WTC11 (cell line): ENCODE measurements around the gene TJP3. TPM values are rescaled to one million over a fixed set of nuclear protein-coding genes. Genes with fewer than 3 reads are reported as not detected.

Experiments used
- ATAC-seq: fragments of 200-7000 bp; cut with Tn5 transposase; 2 replicates; pipeline ENCODE4 v1.10.0; 2021; ENCODE audit warnings: mild to moderate bottlenecking, moderate library complexity
- CTCF ChIA-PET: fragments of 300-600 bp; sonication (Branson Sonifier 250); formaldehyde crosslinking; loops from one replicate; lab custom pipeline; 2021; ENCODE audit warnings: antibody characterized with exemption; lab: Charles Lee
- POLR2A ChIA-PET: fragments of 350-600 bp; sonication (Branson Sonifier 250); formaldehyde crosslinking; loops from one replicate; lab custom pipeline; 2021; ENCODE audit warnings: antibody characterized with exemption; lab: Charles Lee
- DNase-seq: peaks from one replicate; pipeline ENCODE4 v3.0.0; 2021; ENCODE audit warnings: low spot score
- H3K27ac Mint-ChIP-seq: 2 replicates; pipeline ENCODE4 v1.8.0; 2021; ENCODE audit warnings: mixed read lengths
- H3K27me3 Mint-ChIP-seq: 2 replicates; pipeline ENCODE4 v1.8.0; 2021; ENCODE audit warnings: low read depth, mild to moderate bottlenecking, moderate library complexity, mixed read lengths
- H3K36me3 Mint-ChIP-seq: 2 replicates; pipeline ENCODE4 v1.8.0; 2021; ENCODE audit warnings: mixed read lengths
- H3K4me1 Mint-ChIP-seq: 2 replicates; pipeline ENCODE4 v1.8.0; 2022; ENCODE audit warnings: mixed read lengths
- H3K4me3 Mint-ChIP-seq: 2 replicates; pipeline ENCODE4 v1.8.0; 2021; ENCODE audit warnings: mild to moderate bottlenecking, moderate library complexity, mixed read lengths
- H3K9me3 Mint-ChIP-seq: 2 replicates; pipeline ENCODE4 v1.8.0; 2021; ENCODE audit warnings: mixed read lengths
- EMX1 ChIP-seq: fragments of 250-450 bp; sonication (Bioruptor Pico); IDR thresholded peaks from 2 replicates; pipeline ENCODE4 v1.8.0; 2021; ENCODE audit warnings: mild to moderate bottlenecking
- GTF2I ChIP-seq: fragments of 250-450 bp; sonication (Bioruptor Pico); conservative IDR thresholded peaks from 2 replicates; pipeline ENCODE4 v1.4.0; 2021; ENCODE audit warnings: mild to moderate bottlenecking
- MYBL2 ChIP-seq: sonication (generic); formaldehyde crosslinking; IDR thresholded peaks from 2 replicates; pipeline ENCODE4 v1.8.1; 2023; ENCODE audit warnings: mild to moderate bottlenecking, moderate library complexity, missing genetic modification reagents
- NFE2L1 ChIP-seq: sonication (generic); formaldehyde crosslinking; IDR thresholded peaks from 2 replicates; pipeline ENCODE4 v1.8.1; 2023; ENCODE audit warnings: missing genetic modification reagents
- NFYB ChIP-seq: sonication (generic); formaldehyde crosslinking; conservative IDR thresholded peaks from 2 replicates; pipeline ENCODE4 v1.8.0; 2022; ENCODE audit warnings: low read depth, missing genetic modification reagents
- SP1 ChIP-seq: sonication (generic); formaldehyde crosslinking; conservative IDR thresholded peaks from 2 replicates; pipeline ENCODE4 v1.8.1; 2022; ENCODE audit warnings: missing genetic modification reagents
- TCF7 ChIP-seq: sonication (generic); formaldehyde crosslinking; IDR thresholded peaks from 2 replicates; pipeline ENCODE4 v1.8.0; 2022; ENCODE audit warnings: mild to moderate bottlenecking, low read depth, missing genetic modification reagents, moderate library complexity
- TEAD1 ChIP-seq: sonication (generic); formaldehyde crosslinking; IDR thresholded peaks from 2 replicates; pipeline ENCODE4 v1.8.0; 2022; ENCODE audit warnings: mild to moderate bottlenecking, missing genetic modification reagents
- ZNF416 ChIP-seq: fragments of 250-450 bp; sonication (Bioruptor Pico); IDR thresholded peaks from 2 replicates; pipeline ENCODE4 v1.9.0; 2021; ENCODE audit warnings: mild to moderate bottlenecking, inconsistent platforms
- ZNF671 ChIP-seq: fragments of 250-450 bp; sonication (Bioruptor Pico); IDR thresholded peaks from 2 replicates; pipeline ENCODE4 v1.8.0; 2021; ENCODE audit warnings: mild to moderate bottlenecking
- total RNA-seq: library from RNA; stranded (reverse); gene quantifications from 3 replicates; pipeline ENCODE4 v1.2.3, GENCODE V29; 2021
- TF ChIP-seq, protein P1 (sequence below): sonication (generic); formaldehyde crosslinking; IDR thresholded peaks from 2 replicates; pipeline ENCODE4 v1.8.1; 2022; ENCODE audit warnings: mild to moderate bottlenecking, moderate library complexity, missing genetic modification reagents
- TF ChIP-seq, protein P2 (sequence below): fragments of 250-450 bp; sonication (Bioruptor Pico); conservative IDR thresholded peaks from 2 replicates; pipeline ENCODE4 v1.9.0; 2021; ENCODE audit warnings: mild to moderate bottlenecking
- TF ChIP-seq, protein P3 (sequence below): sonication (generic); formaldehyde crosslinking; IDR thresholded peaks from 2 replicates; pipeline ENCODE4 v1.8.1; 2023; ENCODE audit warnings: mild to moderate bottlenecking, missing genetic modification reagents, moderate library complexity
- TF ChIP-seq, protein P4 (sequence below): sonication (generic); formaldehyde crosslinking; IDR thresholded peaks from 2 replicates; pipeline ENCODE4 v1.8.1; 2023; ENCODE audit warnings: mild to moderate bottlenecking, missing genetic modification reagents, moderate library complexity
- TF ChIP-seq, protein P5 (sequence below): sonication (generic); formaldehyde crosslinking; IDR thresholded peaks from 2 replicates; pipeline ENCODE4 v1.8.0; 2023; ENCODE audit warnings: missing genetic modification reagents, mild to moderate bottlenecking, borderline replicate concordance
- TF ChIP-seq, protein P6 (sequence below): sonication (generic); formaldehyde crosslinking; IDR thresholded peaks from 2 replicates; pipeline ENCODE4 v1.8.0; 2023; ENCODE audit warnings: missing genetic modification reagents
- TF ChIP-seq, protein P7 (sequence below): fragments of 200-600 bp; IDR thresholded peaks from 2 replicates; pipeline ENCODE4 v1.8.0; 2022; ENCODE audit warnings: antibody characterized with exemption
- TF ChIP-seq, protein P8 (sequence below): sonication (generic); formaldehyde crosslinking; IDR thresholded peaks from 2 replicates; pipeline ENCODE4 v1.8.1; 2022; ENCODE audit warnings: missing genetic modification reagents, borderline replicate concordance
- TF ChIP-seq, protein P9 (sequence below): sonication (generic); formaldehyde crosslinking; IDR thresholded peaks from 2 replicates; pipeline ENCODE4 v1.8.1; 2022; ENCODE audit warnings: mild to moderate bottlenecking, missing genetic modification reagents, moderate library complexity, borderline replicate concordance

Gene TJP3
- total RNA-seq, 1 experiment from 2014 or later, result 36.2 TPM

DNA sequence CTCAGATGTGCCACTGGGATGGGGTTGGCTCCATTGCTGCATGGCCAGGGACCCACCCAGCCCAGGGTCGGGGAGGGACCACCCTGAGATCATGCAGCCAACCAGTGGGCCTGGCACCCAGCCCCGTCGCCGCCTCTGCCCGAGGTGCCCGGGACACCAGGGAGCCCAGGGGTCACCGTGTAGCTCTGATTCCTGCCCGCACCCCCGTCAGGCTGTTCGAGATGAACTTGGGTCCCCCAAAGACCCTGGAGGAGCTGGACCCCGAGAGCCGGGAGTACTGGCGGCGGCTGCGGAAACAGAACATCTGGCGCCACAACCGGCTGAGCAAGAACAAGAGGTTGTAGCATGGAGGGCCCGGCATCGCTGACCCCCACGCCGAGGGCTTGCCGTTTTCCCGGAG is 58.9 kb downstream of the TJP3 start:
- TF ChIP-seq, protein P1, sequence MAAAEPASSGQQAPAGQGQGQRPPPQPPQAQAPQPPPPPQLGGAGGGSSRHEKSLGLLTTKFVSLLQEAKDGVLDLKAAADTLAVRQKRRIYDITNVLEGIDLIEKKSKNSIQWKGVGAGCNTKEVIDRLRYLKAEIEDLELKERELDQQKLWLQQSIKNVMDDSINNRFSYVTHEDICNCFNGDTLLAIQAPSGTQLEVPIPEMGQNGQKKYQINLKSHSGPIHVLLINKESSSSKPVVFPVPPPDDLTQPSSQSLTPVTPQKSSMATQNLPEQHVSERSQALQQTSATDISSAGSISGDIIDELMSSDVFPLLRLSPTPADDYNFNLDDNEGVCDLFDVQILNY (CRISPR knock-in tag), result no peak
- TF ChIP-seq ZNF671 (CRISPR knock-in tag) (no peak), GTF2I (CRISPR knock-in tag) (no peak), EMX1 (CRISPR knock-in tag) (no peak), NFYB (CRISPR knock-in tag) (no peak), SP1 (CRISPR knock-in tag) (no peak), TCF7 (CRISPR knock-in tag) (no peak), TEAD1 (no peak), ZNF416 (CRISPR knock-in tag) (no peak), NFE2L1 (no peak), MYBL2 (CRISPR knock-in tag) (no peak)
- TF ChIP-seq, protein P2, sequence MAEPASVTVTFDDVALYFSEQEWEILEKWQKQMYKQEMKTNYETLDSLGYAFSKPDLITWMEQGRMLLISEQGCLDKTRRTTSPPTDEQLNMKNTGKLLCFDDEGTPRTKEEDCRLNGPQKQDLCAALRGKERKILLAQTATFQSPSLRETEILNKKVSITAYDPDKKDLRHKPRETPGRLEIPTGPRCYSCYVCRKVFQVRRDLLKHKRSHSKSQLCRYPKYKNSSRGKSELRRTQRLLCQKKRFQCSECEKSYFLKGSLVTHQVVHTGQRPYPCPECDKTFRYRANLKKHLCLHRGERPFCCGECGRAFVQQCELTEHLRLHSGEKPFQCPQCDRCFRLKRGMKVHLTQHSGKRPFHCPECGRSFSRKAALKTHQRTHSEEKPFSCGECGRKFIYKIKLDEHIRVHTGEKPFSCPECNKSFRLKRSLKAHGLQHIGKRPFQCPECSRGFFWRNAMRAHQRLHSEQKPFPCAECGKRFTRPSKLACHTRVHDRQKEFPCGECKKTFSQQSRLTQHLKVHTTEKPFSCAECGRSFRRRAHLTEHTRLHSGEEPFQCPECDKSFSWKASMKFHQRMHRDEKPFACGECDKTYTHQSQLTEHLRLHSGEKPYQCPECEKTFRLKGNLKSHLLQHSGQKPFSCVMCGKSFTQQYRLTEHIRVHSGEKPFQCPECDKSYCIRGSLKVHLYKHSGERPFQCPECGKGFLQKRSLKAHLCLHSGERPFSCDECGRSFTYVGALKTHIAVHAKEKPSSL (CRISPR knock-in tag), result no peak
- TF ChIP-seq, protein P3, sequence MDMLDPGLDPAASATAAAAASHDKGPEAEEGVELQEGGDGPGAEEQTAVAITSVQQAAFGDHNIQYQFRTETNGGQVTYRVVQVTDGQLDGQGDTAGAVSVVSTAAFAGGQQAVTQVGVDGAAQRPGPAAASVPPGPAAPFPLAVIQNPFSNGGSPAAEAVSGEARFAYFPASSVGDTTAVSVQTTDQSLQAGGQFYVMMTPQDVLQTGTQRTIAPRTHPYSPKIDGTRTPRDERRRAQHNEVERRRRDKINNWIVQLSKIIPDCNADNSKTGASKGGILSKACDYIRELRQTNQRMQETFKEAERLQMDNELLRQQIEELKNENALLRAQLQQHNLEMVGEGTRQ, result no peak
- TF ChIP-seq, protein P4, sequence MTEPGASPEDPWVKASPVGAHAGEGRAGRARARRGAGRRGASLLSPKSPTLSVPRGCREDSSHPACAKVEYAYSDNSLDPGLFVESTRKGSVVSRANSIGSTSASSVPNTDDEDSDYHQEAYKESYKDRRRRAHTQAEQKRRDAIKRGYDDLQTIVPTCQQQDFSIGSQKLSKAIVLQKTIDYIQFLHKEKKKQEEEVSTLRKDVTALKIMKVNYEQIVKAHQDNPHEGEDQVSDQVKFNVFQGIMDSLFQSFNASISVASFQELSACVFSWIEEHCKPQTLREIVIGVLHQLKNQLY (CRISPR knock-in tag), result no peak
- TF ChIP-seq, protein P5, sequence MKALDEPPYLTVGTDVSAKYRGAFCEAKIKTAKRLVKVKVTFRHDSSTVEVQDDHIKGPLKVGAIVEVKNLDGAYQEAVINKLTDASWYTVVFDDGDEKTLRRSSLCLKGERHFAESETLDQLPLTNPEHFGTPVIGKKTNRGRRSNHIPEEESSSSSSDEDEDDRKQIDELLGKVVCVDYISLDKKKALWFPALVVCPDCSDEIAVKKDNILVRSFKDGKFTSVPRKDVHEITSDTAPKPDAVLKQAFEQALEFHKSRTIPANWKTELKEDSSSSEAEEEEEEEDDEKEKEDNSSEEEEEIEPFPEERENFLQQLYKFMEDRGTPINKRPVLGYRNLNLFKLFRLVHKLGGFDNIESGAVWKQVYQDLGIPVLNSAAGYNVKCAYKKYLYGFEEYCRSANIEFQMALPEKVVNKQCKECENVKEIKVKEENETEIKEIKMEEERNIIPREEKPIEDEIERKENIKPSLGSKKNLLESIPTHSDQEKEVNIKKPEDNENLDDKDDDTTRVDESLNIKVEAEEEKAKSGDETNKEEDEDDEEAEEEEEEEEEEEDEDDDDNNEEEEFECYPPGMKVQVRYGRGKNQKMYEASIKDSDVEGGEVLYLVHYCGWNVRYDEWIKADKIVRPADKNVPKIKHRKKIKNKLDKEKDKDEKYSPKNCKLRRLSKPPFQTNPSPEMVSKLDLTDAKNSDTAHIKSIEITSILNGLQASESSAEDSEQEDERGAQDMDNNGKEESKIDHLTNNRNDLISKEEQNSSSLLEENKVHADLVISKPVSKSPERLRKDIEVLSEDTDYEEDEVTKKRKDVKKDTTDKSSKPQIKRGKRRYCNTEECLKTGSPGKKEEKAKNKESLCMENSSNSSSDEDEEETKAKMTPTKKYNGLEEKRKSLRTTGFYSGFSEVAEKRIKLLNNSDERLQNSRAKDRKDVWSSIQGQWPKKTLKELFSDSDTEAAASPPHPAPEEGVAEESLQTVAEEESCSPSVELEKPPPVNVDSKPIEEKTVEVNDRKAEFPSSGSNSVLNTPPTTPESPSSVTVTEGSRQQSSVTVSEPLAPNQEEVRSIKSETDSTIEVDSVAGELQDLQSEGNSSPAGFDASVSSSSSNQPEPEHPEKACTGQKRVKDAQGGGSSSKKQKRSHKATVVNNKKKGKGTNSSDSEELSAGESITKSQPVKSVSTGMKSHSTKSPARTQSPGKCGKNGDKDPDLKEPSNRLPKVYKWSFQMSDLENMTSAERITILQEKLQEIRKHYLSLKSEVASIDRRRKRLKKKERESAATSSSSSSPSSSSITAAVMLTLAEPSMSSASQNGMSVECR, result no peak
- TF ChIP-seq, protein P6, sequence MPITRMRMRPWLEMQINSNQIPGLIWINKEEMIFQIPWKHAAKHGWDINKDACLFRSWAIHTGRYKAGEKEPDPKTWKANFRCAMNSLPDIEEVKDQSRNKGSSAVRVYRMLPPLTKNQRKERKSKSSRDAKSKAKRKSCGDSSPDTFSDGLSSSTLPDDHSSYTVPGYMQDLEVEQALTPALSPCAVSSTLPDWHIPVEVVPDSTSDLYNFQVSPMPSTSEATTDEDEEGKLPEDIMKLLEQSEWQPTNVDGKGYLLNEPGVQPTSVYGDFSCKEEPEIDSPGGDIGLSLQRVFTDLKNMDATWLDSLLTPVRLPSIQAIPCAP (CRISPR knock-in tag), result no peak
- TF ChIP-seq, protein P7, sequence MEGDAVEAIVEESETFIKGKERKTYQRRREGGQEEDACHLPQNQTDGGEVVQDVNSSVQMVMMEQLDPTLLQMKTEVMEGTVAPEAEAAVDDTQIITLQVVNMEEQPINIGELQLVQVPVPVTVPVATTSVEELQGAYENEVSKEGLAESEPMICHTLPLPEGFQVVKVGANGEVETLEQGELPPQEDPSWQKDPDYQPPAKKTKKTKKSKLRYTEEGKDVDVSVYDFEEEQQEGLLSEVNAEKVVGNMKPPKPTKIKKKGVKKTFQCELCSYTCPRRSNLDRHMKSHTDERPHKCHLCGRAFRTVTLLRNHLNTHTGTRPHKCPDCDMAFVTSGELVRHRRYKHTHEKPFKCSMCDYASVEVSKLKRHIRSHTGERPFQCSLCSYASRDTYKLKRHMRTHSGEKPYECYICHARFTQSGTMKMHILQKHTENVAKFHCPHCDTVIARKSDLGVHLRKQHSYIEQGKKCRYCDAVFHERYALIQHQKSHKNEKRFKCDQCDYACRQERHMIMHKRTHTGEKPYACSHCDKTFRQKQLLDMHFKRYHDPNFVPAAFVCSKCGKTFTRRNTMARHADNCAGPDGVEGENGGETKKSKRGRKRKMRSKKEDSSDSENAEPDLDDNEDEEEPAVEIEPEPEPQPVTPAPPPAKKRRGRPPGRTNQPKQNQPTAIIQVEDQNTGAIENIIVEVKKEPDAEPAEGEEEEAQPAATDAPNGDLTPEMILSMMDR, result no peak
- TF ChIP-seq, protein P8, sequence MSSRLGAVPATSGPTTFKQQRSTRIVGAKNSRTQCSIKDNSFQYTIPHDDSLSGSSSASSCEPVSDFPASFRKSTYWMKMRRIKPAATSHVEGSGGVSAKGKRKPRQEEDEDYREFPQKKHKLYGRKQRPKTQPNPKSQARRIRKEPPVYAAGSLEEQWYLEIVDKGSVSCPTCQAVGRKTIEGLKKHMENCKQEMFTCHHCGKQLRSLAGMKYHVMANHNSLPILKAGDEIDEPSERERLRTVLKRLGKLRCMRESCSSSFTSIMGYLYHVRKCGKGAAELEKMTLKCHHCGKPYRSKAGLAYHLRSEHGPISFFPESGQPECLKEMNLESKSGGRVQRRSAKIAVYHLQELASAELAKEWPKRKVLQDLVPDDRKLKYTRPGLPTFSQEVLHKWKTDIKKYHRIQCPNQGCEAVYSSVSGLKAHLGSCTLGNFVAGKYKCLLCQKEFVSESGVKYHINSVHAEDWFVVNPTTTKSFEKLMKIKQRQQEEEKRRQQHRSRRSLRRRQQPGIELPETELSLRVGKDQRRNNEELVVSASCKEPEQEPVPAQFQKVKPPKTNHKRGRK (CRISPR knock-in tag), result no peak
- TF ChIP-seq, protein P9, sequence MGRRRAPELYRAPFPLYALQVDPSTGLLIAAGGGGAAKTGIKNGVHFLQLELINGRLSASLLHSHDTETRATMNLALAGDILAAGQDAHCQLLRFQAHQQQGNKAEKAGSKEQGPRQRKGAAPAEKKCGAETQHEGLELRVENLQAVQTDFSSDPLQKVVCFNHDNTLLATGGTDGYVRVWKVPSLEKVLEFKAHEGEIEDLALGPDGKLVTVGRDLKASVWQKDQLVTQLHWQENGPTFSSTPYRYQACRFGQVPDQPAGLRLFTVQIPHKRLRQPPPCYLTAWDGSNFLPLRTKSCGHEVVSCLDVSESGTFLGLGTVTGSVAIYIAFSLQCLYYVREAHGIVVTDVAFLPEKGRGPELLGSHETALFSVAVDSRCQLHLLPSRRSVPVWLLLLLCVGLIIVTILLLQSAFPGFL (CRISPR knock-in tag), result no peak
- peaks cover 3% of the 10 kb centered on the region; the same call in 1 of the 2 replicates for H3K27me3 Mint-ChIP-seq
- H3K27ac Mint-ChIP-seq, result no peak overlapping the region
- CTCF ChIA-PET, result no interaction called here
- peaks cover 5% of the 10 kb centered on the region for H3K36me3 Mint-ChIP-seq
- H3K4me1 Mint-ChIP-seq, result peaks cover 10% of the 10 kb centered on the region
- ATAC-seq, result no peak
- no peak overlapping the region for H3K4me3 Mint-ChIP-seq
- H3K9me3 Mint-ChIP-seq, result no peaks in the 10 kb centered on the region
- POLR2A ChIA-PET, result no interaction called here
- no peak for DNase-seq
